ENCODE results near the gene SRSF11. TPM values are rescaled to one million over a fixed set of nuclear protein-coding genes. Genes with fewer than 3 reads are reported as not detected.
"Not testable (repeated sequence)": the region's sequence is repeated elsewhere in the genome, so short reads cannot be mapped to it uniquely, and the experiment has no call there.

Gene SRSF11
- total RNA-seq, 2 donors from 2014 or later = 195 to 227 TPM

DNA sequence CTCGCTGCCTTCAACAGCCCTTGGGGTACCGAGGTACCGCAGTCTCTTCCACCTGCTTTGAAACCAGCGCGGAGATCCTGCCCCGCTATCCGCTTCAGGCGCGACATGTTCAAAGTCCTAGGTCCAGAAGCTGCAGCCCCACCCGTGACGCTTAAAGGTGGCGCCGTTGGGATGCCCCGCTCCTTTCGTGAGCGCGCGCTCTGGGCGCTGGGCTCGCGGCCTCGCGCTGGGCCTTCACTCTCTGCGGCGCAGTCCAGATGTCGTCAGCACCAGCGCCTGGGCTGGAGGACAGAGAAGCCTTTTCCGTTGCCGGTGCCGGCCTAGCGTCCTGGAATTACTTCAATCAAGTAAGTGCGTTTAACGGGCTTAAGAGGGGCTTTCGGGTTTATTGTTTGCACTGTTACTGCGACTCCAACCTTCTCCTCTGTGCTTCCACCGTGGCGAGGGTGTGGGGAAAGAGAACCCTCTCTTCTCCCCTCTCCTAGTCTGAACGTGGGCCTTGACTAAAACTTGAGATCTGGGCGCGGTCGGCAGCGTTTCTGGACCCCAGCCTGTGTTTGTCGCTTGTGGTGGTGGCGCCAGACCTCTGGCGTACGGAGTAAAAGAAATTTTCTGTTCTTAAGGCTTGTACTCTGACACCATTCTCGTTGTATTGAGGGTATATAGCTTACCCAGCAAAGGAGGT, 15.6 kb upstream of the SRSF11 start, which contains the start of gene LRRC40:
Gene LRRC40, minus strand, starts transcription at position 146 of the 685 bp plus-strand sequence. Its CDS starts 39 bp downstream, at position 107.
- Mint-ChIP-seq H3K27me3 (no peaks in the 10 kb centered on the region), H3K4me1 (peaks cover 33% of the 10 kb centered on the region), H3K36me3 (ENCODE audit: low read depth) (peaks cover 52% of the 10 kb centered on the region), H3K9me3 (no peaks in the 10 kb centered on the region), H3K27ac (peak within 1 kb of the TSS; percentile 99), H3K4me3 (peak within 1 kb of the TSS; percentile 96)
- ATAC-seq (replicated peaks) = peak; percentile 95

DNA sequence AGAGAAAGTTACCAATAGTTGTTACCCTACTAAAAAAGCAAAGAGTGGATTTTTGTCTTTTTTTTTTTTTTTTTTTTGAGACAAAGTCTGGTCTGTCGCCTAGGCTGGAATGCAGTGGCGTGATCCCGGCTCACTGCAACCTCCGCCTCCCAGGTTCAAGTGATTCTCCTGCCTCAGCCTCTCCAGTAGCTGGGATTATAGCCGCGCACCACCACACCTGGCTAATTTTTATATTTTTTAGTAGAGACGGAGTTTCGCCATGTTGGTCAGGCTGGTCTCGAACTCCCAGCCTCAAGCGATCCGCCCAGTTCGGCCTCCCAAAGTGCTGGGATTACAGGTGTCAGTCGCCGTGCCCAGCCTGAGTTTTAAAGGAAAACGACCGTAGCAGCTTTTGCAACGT, 14.3 kb upstream of the SRSF11 start:
- not testable (repeated sequence) for ATAC-seq (replicated peaks); H3K27me3 Mint-ChIP-seq; H3K9me3 Mint-ChIP-seq
- H3K36me3 Mint-ChIP-seq (ENCODE audit: low read depth) = peaks cover 50% of the 10 kb centered on the region
- H3K4me1 Mint-ChIP-seq = peaks cover 33% of the 10 kb centered on the region
- H3K27ac Mint-ChIP-seq = peak overlapping the region; percentile 99
- peak overlapping the region; percentile 96 for H3K4me3 Mint-ChIP-seq

DNA sequence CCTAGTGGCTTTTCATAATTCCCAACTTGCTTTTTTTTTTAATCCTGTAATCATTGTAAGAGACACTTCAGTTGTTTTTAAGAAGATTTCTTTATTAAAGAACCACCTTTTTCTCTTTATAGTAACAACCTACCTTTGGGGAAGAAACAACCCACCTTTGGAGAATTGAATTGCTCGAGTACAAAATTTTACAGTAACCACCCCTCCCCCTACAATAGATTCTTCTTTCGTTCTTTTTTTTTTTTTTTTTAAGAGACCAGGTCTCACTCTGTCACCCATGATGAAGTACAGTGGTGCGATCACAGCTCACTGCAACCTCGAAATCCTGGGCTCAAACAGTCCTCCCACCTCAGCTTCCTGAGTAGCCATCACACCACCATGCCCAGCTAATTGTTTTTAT, 13.7 kb upstream of the SRSF11 start:
- peak overlapping the region; percentile 96 for H3K4me3 Mint-ChIP-seq
- no peak for ATAC-seq (replicated peaks)
- H3K36me3 Mint-ChIP-seq (ENCODE audit: low read depth) = peaks cover 53% of the 10 kb centered on the region
- no peaks in the 10 kb centered on the region for H3K27me3 Mint-ChIP-seq
- H3K9me3 Mint-ChIP-seq = no peaks in the 10 kb centered on the region
- peak overlapping the region; percentile 46 for H3K27ac Mint-ChIP-seq
- H3K4me1 Mint-ChIP-seq = peaks cover 30% of the 10 kb centered on the region

DNA sequence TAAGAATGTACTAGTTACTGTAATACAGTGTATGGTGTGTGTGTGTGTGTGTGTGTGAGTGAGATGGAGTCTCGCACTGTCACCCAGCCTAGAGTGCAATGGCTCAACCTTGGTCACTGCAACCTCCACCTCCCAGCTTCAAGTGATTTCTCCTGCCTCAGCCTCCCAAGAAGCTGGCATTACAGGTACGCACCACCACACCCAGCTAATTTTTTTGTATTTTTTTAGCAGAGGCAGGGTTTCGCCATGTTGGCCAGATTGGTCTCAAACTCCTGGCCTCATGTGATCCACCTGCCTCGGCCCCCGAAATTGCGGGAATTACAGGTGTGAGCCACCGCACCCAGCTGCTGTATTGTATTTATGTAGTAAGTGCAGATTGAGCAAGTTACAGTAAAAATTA, 12.9 kb upstream of the SRSF11 start:
- Mint-ChIP-seq H3K36me3 (ENCODE audit: low read depth) (peaks cover 61% of the 10 kb centered on the region), H3K27ac (no peak overlapping the region)

DNA sequence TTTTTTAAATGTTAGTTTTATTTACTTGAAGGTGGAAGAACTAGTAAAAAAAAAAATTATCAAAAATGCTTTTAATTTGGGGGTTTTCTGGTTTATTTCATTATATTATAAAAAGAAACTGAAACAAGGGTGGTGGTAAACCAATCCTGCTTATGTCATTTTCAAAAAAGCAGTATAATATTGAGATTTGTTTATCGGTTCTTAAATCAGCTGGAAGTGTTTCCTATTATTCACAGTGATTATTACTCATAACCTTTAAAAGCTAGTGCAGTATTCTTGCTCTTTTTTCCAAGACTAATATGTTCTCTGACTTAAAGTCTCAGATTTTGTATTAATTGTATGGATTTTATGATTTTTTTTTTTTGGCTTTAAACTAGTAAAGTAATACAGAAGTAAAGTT, 10.4 kb upstream of the SRSF11 start:
- Mint-ChIP-seq H3K36me3 (ENCODE audit: low read depth) (peaks cover 64% of the 10 kb centered on the region), H3K4me3 (no peak overlapping the region), H3K9me3 (no peaks in the 10 kb centered on the region), H3K27me3 (no peaks in the 10 kb centered on the region), H3K4me1 (peaks cover 19% of the 10 kb centered on the region), H3K27ac (peak overlapping the region; percentile 38)
- peak; percentile 81 for ATAC-seq (replicated peaks)

More for the DNA sequence above, 12.9 kb upstream of the SRSF11 start:
- Mint-ChIP-seq H3K27me3 (no peaks in the 10 kb centered on the region), H3K4me3 (peak overlapping the region; percentile 96), H3K4me1 (peaks cover 30% of the 10 kb centered on the region), H3K9me3 (no peaks in the 10 kb centered on the region)
- ATAC-seq (replicated peaks) = no peak

DNA sequence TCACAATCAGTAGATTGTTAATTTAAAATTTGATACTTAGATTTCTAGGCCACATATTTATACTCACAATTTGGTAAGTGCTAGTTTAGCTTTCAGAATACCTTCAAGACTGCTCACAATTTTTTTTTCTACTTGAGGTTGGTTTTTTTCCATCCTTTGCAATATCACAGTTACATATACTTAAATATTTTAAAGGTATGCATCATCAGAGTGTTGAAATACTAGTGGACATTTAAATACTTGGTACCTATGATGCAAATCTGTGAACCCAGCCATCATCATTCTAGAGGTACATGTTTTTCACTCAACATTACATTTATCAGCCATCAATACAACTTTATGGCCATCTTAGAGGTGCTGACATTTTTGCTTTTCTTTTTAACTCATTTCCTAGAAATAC, 9.6 kb upstream of the SRSF11 start:
- H3K9me3 Mint-ChIP-seq = no peaks in the 10 kb centered on the region
- no peak overlapping the region for H3K4me3 Mint-ChIP-seq
- H3K27ac Mint-ChIP-seq = peak overlapping the region; percentile 38
- peaks cover 65% of the 10 kb centered on the region for H3K36me3 Mint-ChIP-seq (ENCODE audit: low read depth)
- H3K4me1 Mint-ChIP-seq = peaks cover 19% of the 10 kb centered on the region
- ATAC-seq (replicated peaks) = no peak
- H3K27me3 Mint-ChIP-seq = no peaks in the 10 kb centered on the region

DNA sequence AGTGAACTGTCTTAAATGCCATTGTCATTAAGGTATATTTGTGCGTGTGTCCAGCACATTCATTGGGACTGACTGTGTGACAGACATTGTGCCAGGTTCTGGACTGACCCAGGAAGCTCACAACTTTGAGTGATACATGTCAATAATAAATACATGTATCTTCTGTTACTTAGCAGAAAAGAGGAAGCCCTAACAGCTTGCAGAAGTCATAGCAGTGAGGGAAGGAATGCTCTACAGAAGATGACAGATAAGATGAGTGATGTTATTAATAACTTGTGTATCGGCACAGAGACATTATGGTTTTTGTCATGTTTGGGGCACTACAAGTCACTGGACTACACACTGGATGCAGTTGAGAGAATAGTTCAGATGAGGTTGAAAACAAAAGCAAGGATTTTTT, 1.2 kb upstream of the SRSF11 start:
- ATAC-seq (replicated peaks) = no peak
- H3K27me3 Mint-ChIP-seq = no peaks in the 10 kb centered on the region
- peak overlapping the region; percentile 76 for H3K27ac Mint-ChIP-seq
- peaks cover 74% of the 10 kb centered on the region for H3K36me3 Mint-ChIP-seq (ENCODE audit: low read depth)
- no peaks in the 10 kb centered on the region for H3K9me3 Mint-ChIP-seq
- peaks cover 22% of the 10 kb centered on the region for H3K4me1 Mint-ChIP-seq
- peak overlapping the region; percentile 91 for H3K4me3 Mint-ChIP-seq

DNA sequence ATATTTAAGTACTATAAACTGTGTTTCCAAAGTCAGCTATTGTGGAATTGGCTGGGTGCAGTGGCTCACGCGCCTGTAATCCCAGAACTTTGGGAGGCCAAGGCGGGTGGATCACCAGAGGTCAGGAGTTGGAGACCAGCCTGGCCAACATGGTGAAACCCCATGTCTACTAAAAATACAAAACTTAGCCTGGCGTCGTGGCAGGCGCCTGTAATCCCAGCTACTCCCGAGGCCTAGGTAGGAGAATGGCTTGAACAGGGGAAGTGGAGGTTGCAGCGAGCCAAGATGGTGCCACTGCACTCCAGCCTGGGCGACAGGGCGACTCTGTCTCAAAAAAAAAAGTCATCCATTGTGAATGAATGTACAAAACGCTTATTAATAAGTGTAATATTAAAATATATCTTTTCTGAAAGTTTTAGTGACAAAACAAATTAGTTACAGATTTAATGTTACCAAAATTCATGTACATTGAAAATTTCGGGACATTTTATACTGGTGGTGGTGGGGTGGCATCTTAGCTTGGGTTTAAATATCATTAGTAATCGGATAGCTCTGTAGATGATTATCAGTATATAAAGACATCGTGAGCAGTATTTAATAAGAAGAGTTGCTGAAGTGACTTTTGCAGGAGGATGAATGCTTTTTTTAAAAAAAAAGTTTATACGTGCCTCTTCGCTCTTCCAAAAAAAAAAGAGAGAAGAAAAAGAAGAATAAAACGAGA, 503 bp upstream of the SRSF11 start:
- ATAC-seq (replicated peaks) = no peak
- H3K36me3 Mint-ChIP-seq (ENCODE audit: low read depth) = peaks cover 74% of the 10 kb centered on the region
- H3K9me3 Mint-ChIP-seq = no peaks in the 10 kb centered on the region
- no peaks in the 10 kb centered on the region for H3K27me3 Mint-ChIP-seq
- H3K27ac Mint-ChIP-seq = peak overlapping the region; percentile 88
- H3K4me1 Mint-ChIP-seq = peaks cover 22% of the 10 kb centered on the region
- H3K4me3 Mint-ChIP-seq = peak overlapping the region; percentile 91

DNA sequence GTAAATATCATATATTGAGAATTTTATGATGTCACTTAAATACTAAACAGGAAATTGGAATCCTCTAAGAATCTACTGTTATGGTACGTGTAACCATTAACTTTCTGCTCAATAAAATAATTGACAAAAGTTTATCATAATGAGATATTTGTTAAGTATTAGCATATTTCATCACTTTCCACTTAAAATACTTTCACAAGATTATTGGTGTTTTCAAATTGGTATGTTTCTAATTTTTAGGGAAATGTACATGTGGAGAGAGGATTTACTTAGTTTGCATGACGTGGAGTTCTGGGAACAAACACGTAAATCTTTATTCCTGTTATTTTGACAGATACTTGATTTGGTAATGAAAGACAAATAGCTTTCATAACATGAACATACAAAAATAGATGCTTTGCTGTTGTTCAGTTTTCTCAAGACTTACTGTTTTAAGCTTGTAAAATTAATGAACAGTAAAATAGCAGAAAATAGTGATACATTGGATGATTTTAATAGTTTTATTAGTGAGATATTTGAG, 1.6 kb downstream of the SRSF11 start:
- Mint-ChIP-seq H3K4me3 (peak overlapping the region; percentile 91), H3K27ac (peak overlapping the region; percentile 88), H3K4me1 (peaks cover 22% of the 10 kb centered on the region), H3K36me3 (ENCODE audit: low read depth) (peaks cover 74% of the 10 kb centered on the region), H3K27me3 (no peaks in the 10 kb centered on the region), H3K9me3 (no peaks in the 10 kb centered on the region)
- ATAC-seq (replicated peaks) = no peak

DNA sequence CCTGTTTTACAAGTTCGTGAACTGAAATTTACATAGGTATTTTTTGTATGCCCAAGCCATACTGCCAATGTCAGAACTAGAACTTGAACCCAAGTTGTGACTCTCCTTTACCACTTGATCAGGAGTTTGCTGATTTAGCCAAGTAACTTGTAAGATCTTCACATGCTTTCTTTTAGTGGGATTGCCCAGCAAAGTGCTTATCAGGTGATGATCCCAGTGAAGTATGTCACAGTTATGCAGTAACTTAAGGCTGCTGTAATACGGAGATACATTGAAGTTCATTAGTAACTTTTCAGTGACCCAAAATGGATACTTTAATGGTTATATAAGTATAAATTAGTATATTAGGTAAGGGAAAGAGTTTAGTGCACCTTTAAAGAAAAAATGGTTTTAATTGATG, 3.8 kb downstream of the SRSF11 start:
- no peaks in the 10 kb centered on the region for H3K9me3 Mint-ChIP-seq
- peaks cover 93% of the 10 kb centered on the region for H3K36me3 Mint-ChIP-seq (ENCODE audit: low read depth)
- H3K27ac Mint-ChIP-seq = no peak overlapping the region
- H3K4me1 Mint-ChIP-seq = peaks cover 20% of the 10 kb centered on the region
- ATAC-seq (replicated peaks) = no peak
- H3K4me3 Mint-ChIP-seq = peak overlapping the region; percentile 91
- no peaks in the 10 kb centered on the region for H3K27me3 Mint-ChIP-seq

DNA sequence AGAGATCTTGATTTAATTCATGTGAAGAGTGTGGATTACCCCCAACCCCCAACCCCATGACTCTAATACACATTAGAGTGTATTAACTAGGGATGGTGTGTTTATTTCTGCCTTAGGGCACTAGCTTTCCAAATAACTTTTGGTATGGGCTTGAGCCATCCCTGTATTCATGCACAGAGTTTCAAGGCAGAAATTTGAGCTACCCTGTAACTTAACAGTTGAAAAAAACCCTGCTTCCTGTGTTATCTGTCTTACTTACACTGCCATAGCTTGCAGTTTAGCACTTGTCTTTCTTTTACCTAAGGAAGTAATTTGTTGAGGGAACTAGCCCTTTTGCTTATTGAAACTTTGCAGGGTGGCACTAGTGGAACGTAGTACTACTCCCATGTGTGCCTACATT, 6.3 kb downstream of the SRSF11 start:
- H3K27ac Mint-ChIP-seq = peak overlapping the region; percentile 36
- H3K36me3 Mint-ChIP-seq (ENCODE audit: low read depth) = peaks cover 100% of the 10 kb centered on the region
- no peak for ATAC-seq (replicated peaks)
- no peaks in the 10 kb centered on the region for H3K27me3 Mint-ChIP-seq
- no peaks in the 10 kb centered on the region for H3K9me3 Mint-ChIP-seq
- peaks cover 17% of the 10 kb centered on the region for H3K4me1 Mint-ChIP-seq
- H3K4me3 Mint-ChIP-seq = no peak overlapping the region

DNA sequence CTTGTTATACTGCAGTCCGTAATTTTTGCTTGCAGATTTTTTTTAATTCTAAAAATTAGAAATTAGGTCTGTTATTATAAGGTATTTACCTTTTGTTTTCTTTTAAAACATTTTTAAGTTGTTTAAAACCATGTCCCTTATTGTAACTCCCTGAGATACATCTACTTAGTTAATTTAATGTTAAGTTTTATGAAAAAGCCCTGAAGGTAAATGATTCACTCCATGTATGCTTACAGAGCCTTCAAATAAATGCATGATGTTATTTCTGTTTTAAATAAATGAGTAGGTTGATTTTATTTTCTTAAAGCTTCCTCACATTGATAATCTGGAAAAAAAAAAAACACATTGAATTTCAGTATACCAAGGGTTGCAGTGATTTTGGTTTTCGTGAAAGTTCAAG, 7.5 kb downstream of the SRSF11 start:
- no peak overlapping the region for H3K4me3 Mint-ChIP-seq
- peaks cover 100% of the 10 kb centered on the region for H3K36me3 Mint-ChIP-seq (ENCODE audit: low read depth)
- no peak overlapping the region for H3K27ac Mint-ChIP-seq
- no peaks in the 10 kb centered on the region for H3K9me3 Mint-ChIP-seq
- ATAC-seq (replicated peaks) = no peak
- peaks cover 11% of the 10 kb centered on the region for H3K4me1 Mint-ChIP-seq
- no peaks in the 10 kb centered on the region for H3K27me3 Mint-ChIP-seq

DNA sequence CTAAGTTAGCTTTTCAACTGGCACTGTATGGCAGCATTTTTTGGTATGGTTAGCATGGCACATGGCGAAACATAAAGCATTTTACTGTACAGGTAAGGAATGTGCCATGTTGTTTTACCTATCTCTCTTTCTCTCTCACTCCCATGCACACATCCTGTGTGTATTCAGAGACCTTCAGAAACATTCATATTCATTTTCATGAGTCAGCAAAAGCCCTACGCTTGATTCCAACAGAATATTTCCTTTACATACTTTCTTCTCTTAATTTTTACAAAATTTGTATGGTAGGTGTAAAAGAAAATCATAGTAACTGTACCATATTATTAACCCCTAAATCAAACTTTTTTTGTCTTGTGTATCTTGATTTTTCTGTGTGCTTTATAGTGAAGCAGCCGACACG, 10.3 kb downstream of the SRSF11 start:
- H3K4me1 Mint-ChIP-seq = no peaks in the 10 kb centered on the region
- ATAC-seq (replicated peaks) = no peak

DNA sequence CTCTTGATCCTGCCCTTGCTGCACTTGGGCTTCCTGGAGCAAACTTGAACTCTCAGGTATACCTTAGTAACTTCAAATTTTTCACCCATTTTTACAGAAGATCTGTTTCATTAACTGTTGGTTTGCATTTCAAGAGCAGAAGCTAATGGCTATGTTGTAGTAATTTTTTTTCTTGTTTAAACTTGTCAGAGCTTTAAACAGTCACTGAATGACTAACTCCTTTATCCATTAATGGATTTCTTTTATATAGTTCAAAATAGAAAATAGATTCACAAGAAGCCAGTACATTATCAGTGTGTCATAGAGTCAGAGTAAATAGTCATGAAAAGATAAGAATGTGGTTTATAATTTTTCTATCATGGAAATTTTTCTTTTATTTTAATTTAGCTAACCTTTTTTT, 13.6 kb downstream of the SRSF11 start:
- Mint-ChIP-seq H3K27ac (no peak overlapping the region), H3K4me1 (no peaks in the 10 kb centered on the region), H3K9me3 (no peaks in the 10 kb centered on the region), H3K36me3 (ENCODE audit: low read depth) (peaks cover 100% of the 10 kb centered on the region), H3K27me3 (no peaks in the 10 kb centered on the region), H3K4me3 (no peak overlapping the region)
- ATAC-seq (replicated peaks) = no peak

More for the DNA sequence above, 10.3 kb downstream of the SRSF11 start:
- H3K4me3 Mint-ChIP-seq = no peak overlapping the region
- peaks cover 100% of the 10 kb centered on the region for H3K36me3 Mint-ChIP-seq (ENCODE audit: low read depth)
- H3K27me3 Mint-ChIP-seq = no peaks in the 10 kb centered on the region
- no peaks in the 10 kb centered on the region for H3K9me3 Mint-ChIP-seq
- no peak overlapping the region for H3K27ac Mint-ChIP-seq

DNA sequence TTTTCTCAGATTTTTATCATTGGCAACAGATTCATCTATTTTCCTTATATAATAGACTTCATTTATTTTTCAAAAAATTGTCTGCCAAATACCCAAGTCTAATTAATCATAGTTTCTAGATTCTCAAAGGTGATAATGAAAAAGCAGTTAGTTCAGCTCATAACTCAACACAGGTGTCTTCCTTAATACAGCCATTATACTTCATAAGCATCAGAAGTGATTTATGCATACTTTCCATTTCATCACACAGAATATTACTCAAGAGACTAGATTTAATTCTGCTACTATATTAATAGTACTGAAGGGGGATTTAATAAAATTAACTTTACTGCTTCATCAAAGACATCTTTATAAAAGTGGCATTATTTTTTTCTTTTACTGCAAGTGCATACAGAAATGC, 18.8 kb downstream of the SRSF11 start:
- Mint-ChIP-seq H3K27me3 (no peaks in the 10 kb centered on the region), H3K4me3 (no peak overlapping the region), H3K36me3 (ENCODE audit: low read depth) (peaks cover 100% of the 10 kb centered on the region), H3K27ac (no peak overlapping the region), H3K9me3 (no peaks in the 10 kb centered on the region), H3K4me1 (peaks cover 6% of the 10 kb centered on the region)
- no peak for ATAC-seq (replicated peaks)
